CD4-positive, alpha-beta T cell treated with Interferon alpha-2 for 1 hour (primary cell): ENCODE results near the gene ARHGAP10.

ENCODE experiments used
- DNase-seq, 2 donors: peaks; one replicate each; pipeline ENCODE4 v3.0.0-alpha.2; 2020 to 2022

Gene ARHGAP10

DNA sequence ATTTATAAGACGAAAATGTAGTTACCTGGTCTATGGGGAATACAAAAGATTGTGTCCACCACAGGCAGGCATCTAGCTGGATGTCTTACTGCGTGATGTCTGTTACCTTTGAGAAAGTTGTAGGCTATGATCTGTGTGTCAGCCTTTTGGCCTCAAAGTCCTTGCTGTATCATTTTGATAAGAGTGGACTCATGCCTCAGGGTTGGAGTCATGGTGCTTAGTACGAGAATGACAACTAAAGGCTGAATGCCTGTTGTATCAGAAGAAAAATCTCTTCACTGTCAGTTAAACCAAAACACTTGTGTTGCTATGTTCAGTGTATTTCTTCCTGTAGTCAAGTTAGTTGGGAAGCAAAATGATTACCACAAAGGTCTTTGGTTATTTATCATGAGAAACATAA lies 226.2 kb downstream of the ARHGAP10 start:
- no peak for DNase-seq

DNA sequence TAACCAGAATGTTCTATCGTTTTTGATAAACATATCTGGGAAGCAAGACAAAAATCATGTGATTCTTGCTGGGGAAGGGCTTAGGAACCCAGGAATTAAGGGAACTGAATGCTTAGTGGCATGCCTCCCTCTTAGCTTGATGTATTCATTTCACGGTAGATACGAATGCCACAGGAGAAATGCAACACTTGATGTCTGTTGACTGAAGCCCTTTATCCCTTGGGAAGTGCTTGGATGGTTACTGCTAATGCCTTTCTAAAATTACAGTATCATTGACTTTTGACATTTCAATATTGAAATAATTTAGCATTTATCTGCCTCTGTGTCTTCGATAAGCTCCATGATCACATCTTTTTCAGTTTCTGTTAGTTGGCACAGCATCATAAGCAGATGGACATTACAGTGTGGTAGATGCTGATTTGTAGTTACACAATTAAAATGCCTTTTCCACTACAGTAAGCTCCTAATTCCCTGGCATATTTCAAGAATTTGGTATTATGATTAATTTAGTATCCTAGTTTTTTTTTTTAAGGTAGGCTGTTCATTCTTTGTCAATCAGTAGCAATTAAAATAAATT lies 226.7 kb downstream of the ARHGAP10 start:
- DNase-seq, result no peak

DNA sequence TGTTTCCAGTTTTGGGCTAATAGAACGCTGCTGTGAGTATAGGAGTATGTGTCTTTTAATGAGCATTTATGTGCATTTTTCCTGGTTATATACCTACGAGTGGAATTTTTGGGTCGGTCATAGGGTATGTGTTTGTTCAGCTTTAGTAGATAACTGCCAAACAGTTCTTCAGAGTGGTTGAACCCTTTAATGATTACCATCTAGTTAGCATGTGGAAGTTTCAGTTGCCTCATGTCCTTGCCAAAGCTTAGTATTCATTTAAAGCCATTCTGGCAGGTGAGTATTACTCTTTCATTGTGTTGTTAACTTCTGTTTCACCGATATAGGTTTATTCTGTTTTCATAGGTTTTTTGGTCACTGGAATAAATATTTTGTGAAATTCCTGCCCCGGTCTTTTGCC lies 229.1 kb downstream of the ARHGAP10 start:
- no peak for DNase-seq

DNA sequence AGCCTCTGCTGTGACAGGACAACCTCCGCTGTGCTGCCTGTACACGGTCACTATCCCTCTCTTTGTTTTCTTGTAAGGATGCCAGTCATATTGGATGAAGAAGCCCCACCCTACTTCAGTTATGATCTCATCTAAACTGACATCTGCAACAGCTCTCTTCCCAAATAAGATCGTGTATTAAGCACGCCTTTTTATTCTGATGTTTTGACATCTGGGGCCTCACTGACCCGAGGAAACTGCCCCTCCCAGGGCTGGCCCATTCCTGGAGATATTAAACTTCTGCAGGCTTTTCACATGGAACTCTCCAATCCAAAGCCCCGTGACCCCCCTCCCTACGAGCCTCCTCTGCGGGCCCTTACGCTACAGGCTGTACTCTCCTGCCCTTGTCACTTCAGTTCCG lies 232.0 kb downstream of the ARHGAP10 start:
- DNase-seq, result no peak

DNA sequence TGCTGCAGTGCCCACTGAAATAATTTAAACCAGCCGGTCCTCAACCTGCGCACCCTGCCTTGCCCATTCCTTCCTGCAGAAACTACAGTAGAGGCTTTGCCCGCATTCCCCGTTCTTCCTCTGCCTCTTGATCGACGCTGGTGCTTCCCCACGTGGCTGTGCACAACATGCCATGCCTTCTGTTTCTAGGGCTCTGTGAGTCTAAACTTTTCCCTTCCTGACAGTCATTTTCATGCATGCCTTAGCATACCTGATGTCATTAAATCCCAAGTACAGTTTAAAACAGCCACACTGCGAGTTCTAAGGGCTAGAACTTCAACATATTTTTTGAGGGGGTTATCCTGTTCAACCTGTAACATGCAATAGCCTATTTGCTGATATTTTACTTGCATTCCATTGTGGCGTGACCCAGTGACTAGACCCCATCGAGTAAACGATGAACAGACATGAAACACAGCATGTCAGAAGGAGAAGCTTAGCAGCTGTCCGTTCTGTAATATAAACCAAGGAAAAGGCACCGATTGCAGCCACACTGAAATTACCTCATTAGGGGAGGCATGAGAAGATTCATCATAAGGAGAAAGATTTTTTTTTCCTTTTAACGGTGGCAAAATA lies 232.5 kb downstream of the ARHGAP10 start:
- DNase-seq, result no peak

DNA sequence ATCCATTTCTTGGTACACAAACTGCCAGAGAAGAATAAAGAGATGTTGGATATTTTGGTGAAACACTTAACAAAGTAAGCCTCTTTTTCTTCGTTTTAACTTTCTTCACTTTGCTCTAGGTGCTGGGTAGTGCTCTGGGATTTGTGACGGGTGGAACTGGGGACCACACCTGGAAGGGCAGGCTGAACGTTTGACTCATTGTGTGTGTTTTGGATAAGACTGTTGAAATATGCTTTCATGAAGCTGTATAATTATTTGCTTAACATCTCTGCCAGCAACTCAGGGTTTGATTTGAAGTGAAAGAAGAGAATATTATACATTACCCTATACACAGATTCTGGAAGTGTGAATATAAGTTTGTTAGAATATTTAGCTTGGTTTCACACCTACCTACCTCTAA lies 233.2 kb downstream of the ARHGAP10 start:
- no peak for DNase-seq

DNA sequence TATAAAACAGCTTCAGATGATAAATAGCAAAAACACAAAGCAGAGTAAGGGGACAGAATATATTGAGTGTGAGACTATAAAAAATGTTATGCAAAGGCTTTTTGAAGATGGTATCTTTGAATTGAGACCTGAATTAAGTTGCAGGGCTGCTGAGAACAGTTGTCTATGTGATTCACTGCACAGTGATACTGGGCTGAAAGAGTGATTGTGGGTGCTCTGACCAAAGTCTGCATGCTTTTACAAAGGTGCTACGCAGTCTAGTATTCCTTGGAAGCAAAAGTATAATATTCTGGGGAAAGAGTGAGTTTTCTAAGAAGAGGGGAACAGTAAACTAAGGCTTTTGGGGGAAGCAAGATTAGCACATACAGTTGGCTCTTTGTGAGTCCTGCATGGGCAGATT lies 234.0 kb downstream of the ARHGAP10 start:
- DNase-seq, result no peak

DNA sequence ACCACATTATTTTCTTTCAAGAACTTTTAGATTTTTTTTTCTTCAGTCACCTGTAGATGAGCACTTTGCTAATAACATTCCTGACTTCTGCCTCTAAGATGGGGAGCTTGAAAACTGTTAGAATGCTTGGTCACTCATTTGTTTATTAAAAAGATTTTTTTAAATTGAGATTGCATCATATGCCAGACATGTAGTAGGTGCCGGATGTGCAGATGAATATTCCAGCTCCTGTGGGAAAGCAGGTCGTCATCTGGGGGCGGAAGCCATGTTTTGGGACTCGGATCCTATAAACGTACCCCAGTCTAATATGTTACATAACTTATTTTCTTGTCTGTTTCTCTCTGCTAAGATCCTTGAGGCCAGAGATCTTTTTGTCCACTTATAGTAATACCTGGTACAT lies 236.8 kb downstream of the ARHGAP10 start:
- no peak for DNase-seq

DNA sequence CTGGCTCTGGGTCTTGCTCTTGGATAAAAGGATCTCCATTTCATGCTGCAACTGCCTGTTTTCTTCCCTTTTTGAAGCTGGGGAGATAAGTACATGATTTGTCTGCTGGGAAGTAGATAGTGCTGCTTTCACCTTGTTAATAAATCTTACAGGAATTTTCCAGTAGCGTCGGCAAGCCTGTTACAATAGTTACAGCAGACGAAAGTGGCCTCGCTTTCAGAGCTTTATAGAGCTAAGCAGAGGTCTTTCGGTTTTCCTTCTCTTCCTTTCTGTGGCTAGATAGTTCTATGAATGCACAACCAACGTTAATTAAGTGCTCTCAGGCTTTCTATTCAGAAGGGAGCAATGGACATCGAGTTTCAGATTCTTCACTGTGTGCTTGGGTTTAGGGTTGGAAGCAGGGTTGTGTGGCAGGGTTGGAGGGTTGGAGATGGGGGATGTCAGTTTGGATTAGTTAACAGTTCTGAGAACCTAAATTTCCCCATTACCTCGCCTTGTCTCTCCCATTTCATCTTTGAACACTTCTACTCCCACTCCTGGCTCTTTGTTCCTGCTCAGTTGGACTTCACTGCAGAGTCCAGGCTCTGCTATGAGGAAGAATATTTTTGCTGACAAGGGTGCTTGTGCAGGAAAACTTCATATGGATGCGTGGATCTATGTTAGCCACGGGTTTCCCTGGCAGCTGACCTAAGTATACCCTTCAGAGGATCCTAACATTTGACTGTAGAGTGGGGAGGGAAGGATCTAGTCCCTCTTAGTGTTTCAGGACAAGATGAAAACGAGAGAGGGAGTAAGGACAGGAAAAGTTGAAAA lies 237.9 kb downstream of the ARHGAP10 start:
- no peak for DNase-seq

DNA sequence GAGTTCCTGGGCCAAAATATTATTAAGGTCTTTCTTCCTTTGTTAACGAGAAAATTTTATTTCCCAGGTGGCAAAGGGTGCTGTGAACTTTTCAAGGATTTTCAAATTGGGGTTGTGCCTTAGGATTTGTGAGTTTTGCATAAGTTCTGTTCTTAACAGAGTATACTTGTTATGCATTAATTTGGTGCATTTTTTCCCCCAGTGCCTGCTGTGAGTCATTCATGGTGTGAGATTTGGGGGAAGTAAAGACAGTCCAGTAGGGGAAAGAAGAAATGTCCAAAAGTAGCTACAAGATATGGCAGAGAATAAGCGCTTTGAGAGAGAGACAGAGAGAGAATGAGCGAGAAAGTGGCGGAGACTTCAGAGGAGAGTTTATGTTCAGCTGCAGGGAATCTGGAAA lies 239.2 kb downstream of the ARHGAP10 start:
- DNase-seq, result no peak

DNA sequence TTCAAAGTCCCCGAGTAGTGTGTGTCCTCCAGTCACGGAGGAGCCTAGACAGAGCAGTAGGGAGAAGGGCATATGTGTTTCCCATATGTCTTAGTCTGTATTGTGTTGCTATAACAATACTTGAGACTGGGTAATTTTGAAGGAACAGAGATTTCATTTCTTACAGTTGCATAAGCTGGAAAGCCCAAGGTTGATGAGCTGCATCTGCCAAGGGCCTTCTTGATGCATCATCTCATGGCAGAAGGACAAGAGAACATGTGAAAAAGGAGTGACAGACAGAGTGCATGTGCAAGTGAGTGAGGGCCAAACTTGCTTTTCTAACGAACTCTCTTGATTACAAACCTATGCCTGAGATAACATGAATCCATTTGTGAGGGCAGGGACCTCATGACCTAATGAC lies 243.4 kb downstream of the ARHGAP10 start:
- DNase-seq, result no peak

DNA sequence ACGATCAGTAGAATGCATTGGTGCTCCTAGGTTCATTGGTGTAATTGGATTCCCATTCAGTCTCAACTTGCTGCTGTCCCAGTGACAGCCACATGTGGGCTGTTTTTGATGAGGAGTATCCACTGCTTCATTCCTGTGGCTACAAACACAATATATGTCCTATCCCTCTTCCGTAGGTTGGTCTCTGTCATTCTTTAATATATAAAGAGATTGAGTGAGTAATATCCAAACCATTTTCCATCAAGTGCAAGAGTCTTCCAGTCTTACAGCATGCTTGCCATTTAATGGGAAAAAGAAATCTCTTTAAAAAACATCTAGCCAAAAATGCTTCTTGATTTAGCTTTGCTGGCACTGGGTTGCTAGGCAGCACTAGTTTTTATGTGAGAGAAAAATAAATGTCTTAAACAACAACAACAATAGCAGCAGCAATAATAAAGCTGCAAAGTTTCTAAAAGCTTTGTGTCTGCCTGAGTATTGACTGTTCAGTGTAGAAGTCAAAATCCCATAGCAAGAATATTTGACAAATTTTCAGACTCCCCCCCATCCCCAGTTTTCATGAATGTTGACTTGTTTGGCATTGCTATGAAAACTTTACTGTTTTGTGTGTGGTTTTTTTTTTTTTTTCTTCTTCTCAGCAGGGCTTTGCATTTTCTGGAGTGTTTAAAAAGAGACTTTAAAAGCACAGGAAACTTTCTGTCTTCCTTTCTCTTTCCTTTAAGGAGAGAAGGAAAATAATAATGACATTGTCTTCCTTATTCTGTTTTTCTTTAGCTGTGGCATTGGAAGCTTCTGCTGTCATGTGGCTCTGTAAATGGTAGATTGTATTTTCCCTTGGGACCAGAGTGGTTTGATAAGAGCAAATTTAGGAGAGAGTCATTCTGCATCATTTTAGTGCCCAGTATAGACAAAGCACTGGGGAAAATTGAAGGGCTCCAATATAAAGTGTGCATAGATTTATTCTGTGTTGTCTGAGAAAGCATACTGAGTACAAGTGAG lies 244.3 kb downstream of the ARHGAP10 start:
- no peak for DNase-seq

DNA sequence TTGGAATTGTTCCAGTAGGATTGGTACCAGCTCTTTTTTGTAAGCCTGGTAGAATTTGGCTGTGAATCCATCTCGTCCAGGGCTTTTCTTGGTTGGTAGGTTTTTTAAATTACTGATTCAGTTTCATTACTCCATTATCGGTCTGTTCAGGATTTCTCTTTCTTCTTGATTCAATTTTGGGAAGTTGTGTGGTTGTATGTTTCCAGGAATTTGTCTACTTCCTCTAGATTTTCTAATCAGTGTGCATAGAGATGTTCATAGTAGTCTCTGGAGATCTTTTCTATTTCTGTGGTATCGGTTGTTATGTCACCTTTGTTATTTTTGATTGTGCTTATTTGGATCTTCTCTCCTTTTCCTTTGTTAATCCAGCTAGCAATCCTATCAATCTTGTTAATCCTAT lies 248.7 kb downstream of the ARHGAP10 start:
- no peak for DNase-seq

DNA sequence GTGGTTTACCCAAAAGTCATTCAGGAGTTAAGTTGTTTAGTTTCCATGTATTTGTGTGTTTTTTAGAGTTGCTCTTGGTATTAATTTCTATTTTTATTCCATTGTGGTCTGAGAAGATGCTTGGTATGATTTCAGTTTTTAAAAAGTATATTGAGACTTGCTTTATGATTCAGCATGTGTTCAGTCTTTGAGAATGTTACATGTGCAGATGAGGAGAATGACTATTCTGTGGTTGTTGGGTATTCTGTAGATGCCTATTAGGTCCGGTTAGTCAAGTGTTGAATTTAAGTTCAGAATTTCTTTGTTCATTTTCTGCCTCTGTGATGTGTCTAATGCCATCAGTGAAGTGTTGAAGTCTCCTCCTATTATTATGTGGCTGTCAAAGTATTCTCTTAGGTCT lies 249.4 kb downstream of the ARHGAP10 start:
- DNase-seq, result no peak

DNA sequence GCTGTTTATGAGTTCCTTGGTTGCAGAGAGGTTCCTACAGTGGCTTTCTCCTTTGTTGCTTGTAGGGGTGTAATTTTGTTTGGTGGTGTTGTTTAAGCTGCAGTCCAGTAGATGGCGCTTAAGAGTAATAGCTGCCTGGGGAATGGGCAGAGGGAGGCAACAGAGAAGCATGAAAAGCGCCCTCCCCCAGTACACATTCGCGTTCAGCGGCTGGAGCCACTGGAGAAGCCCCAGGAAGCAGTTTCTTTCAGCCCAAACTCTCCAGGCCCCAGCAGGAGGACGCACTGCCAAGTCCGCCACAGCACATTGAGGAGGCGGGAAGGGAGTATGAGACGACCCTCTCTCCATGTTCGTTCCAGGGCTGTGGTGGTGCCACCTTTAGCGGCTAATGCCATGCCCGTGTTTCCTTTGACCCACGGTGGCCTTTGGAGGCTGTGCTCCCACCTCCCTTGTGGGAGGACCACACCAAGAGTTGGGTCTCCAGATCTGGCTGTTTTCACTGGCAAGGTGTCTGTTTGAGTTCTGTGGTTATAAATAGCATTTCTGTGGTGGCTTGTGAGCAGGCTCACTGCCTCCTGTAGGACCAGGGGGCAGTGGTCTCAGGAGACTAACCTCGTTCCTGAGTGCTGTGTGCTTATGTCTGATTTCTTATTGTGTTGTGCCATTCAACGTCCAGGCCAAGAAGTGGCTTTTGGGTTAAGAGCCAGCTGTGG lies 252.3 kb downstream of the ARHGAP10 start:
- peak in 1 of 2 donors; percentile 34 for DNase-seq

DNA sequence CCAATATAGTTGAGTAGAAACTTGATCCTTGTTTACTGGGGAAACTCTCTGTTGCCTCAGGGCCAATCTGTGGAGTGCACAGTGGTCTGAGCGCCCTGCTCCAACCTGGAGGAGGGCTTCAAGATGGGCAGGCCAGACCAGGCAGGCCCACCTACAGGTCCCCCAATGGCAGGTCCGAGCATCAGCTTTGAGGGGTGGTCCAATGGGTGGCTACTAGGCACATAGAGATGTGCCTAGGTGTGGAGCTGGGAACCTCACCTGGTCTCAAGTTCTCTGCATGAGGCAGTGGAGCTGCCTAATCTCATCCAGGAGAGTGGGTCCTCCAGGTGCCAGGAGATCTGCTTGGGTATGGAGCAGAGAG lies 252.9 kb downstream of the ARHGAP10 start:
- no peak for DNase-seq

DNA sequence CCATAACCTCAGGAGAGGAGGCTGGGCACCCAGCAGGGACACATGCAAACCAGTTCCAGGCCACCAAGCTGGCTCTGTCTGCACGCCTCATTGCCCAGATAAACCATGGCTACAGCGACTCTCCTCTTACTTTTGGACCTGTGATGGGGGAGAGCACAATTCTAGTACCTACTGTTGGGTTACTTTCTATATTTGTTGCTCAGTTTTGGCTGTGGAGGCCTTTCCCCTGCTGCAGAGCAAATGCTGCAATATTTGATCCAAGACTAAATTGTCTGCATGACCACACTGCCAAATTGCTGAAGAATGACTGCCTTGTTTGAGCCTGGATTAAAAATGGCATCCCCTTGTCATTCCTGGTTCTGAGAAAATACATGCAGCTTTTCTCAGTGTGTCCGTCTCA lies 253.5 kb downstream of the ARHGAP10 start:
- no peak for DNase-seq

DNA sequence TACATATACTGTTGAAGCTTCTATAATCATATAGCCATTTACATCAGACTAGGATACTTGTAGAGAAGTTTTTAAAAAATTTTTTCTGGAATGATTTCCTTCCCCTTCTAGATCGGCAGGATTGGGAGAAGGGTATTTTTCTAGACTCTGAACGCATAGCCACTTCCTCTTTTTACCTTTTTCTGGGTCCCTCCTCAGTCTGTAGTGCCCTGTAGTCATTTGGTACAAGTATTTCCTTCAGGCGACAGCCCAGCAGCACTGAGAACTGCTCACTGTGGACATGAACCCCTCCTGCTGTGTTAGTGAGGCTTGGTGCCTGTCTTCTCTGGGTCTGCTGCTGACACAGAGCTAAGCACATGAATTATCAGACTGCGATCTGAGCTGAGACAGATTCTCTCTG lies 255.4 kb downstream of the ARHGAP10 start:
- no peak for DNase-seq

DNA sequence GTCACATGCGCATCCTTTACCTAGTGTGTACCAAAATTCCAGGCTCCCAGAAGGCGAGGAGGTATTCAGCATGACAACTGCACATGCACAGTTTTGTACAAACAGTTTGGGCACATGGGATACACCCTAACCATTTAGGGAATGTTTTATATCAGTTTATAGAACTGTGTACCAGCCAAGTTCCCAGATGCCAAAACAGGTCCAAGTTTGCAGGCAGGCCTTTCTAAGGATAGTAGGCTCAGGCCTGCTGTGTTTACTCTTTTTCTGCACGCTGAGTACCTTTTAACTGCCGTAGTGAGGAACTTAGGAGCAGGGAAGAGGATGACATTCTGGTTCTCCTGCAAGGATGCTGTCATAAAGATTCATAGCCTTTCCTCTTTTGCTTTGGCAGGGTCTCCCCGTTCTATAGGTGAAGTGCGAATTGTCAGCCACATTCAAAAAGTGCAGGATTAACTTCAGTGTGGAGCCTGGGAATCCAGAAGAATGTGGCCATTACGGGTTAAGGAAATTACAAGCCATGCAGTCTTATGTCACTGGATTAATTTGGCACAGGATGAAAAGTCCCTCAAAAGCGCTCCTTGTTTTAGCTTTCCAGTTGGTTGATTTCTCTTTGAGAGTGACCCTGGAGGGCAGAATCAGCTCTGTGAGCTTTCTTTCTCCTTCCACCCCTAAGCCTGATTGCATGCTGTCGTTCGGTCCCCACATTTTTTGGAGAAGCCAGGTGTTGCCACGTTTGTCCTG lies 259.8 kb downstream of the ARHGAP10 start:
- no peak for DNase-seq

DNA sequence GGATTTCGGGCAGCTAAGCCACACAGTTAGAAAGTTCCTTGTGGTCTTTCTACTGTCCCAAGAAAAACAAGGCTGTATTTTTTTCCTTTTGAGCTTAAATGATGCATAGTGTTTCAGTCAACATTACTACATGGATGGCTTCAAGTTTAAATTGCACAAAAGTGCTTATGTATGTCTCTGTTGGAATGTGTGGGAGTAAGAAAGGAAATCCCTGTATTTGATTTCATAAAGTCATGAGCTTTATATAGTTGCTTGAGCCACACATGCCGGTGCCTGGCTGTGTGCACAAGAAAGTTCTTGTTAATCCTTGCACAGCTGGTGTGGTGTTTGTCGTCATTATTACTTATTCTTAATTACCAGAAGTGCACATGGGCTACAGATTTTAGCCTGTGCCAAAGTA lies 262.2 kb downstream of the ARHGAP10 start:
- DNase-seq, result no peak

DNA sequence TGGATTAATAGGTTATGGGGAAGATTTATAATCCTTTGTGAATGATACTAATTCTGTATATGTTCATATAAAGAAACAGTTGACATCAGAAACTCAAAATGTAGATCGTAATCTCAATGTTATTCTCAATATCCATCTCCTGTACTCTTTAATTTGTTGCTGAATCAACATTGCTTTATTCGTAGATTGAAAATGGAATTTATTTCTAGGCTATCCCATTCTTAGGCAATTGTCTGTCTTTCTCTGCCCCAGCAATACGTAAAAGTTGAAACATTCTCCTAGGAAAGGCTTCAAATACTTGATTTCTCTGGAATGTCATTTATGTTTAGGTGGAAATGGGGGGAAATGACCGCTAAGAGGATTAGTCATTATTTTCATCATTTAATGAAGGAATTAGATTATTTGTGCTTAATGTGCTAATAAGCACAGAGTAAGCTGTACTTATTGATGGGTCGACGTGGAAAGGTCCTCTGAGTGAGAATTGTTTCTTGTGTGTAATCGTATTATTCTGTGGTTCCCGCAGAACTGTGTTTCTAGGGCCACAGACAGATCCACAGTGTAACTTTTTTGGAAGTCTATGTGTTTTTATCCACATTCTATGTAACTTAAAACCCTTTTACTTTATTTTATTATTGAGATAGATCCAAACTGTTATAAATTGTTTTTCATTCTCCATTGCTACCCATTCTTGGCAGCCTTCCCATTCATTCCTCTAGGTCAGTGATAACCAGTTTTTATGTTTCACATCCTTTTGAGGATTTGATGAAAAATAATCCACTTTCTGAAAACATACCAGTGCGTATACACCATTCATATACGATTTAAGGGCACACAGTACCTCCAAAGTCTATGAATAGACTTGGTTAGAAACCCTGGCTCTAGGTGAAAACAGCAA lies 262.9 kb downstream of the ARHGAP10 start:
- no peak for DNase-seq
